Measurements from ENCODE around the gene GPC6.

DNA sequence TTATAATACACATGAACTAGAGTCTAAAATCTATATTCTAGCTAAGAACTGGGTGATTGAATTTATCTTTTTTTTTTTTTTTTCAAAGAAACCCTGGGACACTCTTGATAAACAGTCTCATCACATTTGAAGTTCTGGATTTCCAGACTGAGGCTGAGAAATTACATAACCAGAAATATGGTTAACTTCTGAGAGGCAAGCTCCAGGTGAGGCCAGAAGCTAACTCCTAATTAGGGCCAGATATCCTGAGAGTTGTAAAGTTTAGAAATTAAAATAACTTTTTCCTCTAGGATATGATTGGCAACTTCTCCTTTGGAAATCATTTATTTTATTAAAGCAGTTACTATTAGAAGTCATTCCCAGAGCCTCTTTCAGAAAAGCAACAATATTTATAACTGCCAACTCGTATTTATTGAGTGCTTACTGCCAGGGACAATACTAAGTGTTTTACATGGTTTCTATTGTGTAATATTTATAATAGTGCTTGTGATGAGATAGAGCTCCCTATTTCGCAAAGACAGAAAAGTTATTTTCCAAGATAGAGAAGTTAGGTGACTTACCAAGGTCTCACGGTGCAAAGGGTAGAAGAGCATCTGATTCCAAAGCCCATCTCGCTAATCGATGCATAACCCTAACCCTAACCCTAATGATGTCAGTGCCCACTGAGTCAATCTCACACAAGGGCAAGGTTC is 1065.2 kb downstream of the GPC6 start:
- TF ChIP-seq EZH2 (IDR thresholded peaks at IDR 0.05; ENCODE audit: insufficient read depth, poor library complexity, severe bottlenecking) (no peak), EZH2phosphoT487 (IDR thresholded peaks at IDR 0.05; ENCODE audit: insufficient read depth, low read depth) (no peak)

All from GM23248 (cell line).